HCT116 (cell line): ENCODE results near the gene RTN4IP1. TPM values are rescaled to one million over a fixed set of nuclear protein-coding genes. Genes with fewer than 3 reads are reported as not detected.

Experiments
- ATAC-seq: fragments of 200-7000 bp; cut with Tn5 transposase; 2 replicates; pipeline ENCODE4 v1.9.1; 2020; ENCODE audit warnings: mild to moderate bottlenecking, moderate library complexity
- BruUV-seq: library from RNA; stranded (reverse); fragments of 400-500 nt; replicated peaks from 2 replicates; lab custom pipeline; 2021; lab: Mats Ljungman, UMichigan
- CTCF ChIA-PET: fragments of 300-600 bp; sonication (Branson Sonifier 250); formaldehyde crosslinking; loops from one replicate; lab custom pipeline; 2021; ENCODE audit warnings: antibody characterized with exemption; lab: Charles Lee
- POLR2A ChIA-PET: fragments of 300-600, 350-600 bp; sonication (Branson Sonifier 250); formaldehyde crosslinking; loops from one replicate; lab custom pipeline; 2021; ENCODE audit warnings: antibody characterized with exemption; lab: Charles Lee
- RAD21 ChIA-PET, 2 experiments: fragments of 300-600 bp; sonication (Branson Sonifier 250); formaldehyde crosslinking; loops; one replicate each; lab custom pipeline; 2023; ENCODE audit warnings: low total read pairs in 2 of 2; ENCODE audit not compliant: uncharacterized antibody in 2 of 2, unreplicated experiment in 2 of 2, low non-redundant PET in 1 of 2; lab: Charles Lee
- DNase-seq: peaks from one replicate; pipeline ENCODE4 v3.0.0-alpha.2; 2010; ENCODE audit warnings: low read depth, low spot score
- H2AFZ ChIP-seq: fragments of 200-600 bp; shearing (Covaris generic), sonication (generic); 2 replicates; pipeline ENCODE4 v1.6.1; 2017; ENCODE audit warnings: low read depth, mixed run types, mixed read lengths, antibody characterized with exemption, low read length; ENCODE audit not compliant: poor library complexity, severe bottlenecking
- H3K27ac ChIP-seq: 2 replicates; pipeline ENCODE4 v1.5.1; 2012; ENCODE audit warnings: low read depth, low read length
- H3K27me3 ChIP-seq: fragments of 200-600 bp; sonication (generic); 2 replicates; pipeline ENCODE4 v1.6.1; 2016; ENCODE audit warnings: mixed run types, low read length, mixed read lengths; ENCODE audit not compliant: insufficient read depth
- H3K36me3 ChIP-seq, 2 experiments: fragments of 200-500 bp in 1 of 2; fragments of 200-600 bp in 1 of 2; sonication (Bioruptor generic) in 1 of 2; sonication (generic) in 1 of 2; 2 replicates each; pipeline versions ENCODE4 v1.5.1 to v1.6.1; 2014 to 2016; ENCODE audit warnings: low read length in 2 of 2, inconsistent platforms in 1 of 2, mixed read lengths in 1 of 2, mixed run types in 1 of 2; ENCODE audit not compliant: insufficient read depth in 2 of 2, control insufficient read depth in 1 of 2
- H3K4me1 ChIP-seq, 2 experiments: fragments of 200-600 bp in 1 of 2; sonication (generic) in 1 of 2; 2 replicates each; pipeline versions ENCODE4 v1.5.1 to v1.6.1; 2012 to 2017; ENCODE audit warnings: low read length in 2 of 2, inconsistent platforms in 1 of 2, mild to moderate bottlenecking in 1 of 2, mixed read lengths in 1 of 2, mixed run types in 1 of 2, moderate library complexity in 1 of 2; ENCODE audit not compliant: insufficient read depth in 2 of 2, control insufficient read depth in 1 of 2
- H3K4me2 ChIP-seq: fragments of 200-600 bp; sonication (generic); 2 replicates; pipeline ENCODE4 v1.6.1; 2017; ENCODE audit warnings: mixed run types, low read length, mixed read lengths
- H3K4me3 ChIP-seq, 2 experiments: fragments of 200-600 bp in 1 of 2; sonication (generic) in 1 of 2; replicated peaks in 1 of 2; 2 replicates each; pipeline ENCODE4 v1.5.1; 2011 to 2016; ENCODE audit warnings: low read length in 2 of 2, control low read depth in 1 of 2, low read depth in 1 of 2, mild to moderate bottlenecking in 1 of 2, mixed read lengths in 1 of 2, mixed run types in 1 of 2
- H3K79me2 ChIP-seq: fragments of 200-600 bp; sonication (generic); 2 replicates; pipeline ENCODE4 v1.6.1; 2017; ENCODE audit warnings: mild to moderate bottlenecking, mixed run types, low read length, moderate library complexity, mixed read lengths; ENCODE audit not compliant: insufficient read depth
- H3K9ac ChIP-seq: fragments of 200-600 bp; sonication (generic); 2 replicates; pipeline ENCODE4 v1.6.1; 2016; ENCODE audit warnings: low read length, mixed read lengths
- H3K9me2 ChIP-seq: fragments of 200-600 bp; sonication (generic), shearing (Covaris generic); 2 replicates; pipeline ENCODE4 v1.6.1; 2017; ENCODE audit warnings: mixed run types, mild to moderate bottlenecking, moderate library complexity; ENCODE audit not compliant: insufficient read depth
- H3K9me3 ChIP-seq, 2 experiments: fragments of 200-500 bp in 1 of 2; fragments of 200-600 bp in 1 of 2; sonication (Bioruptor generic) in 1 of 2; sonication (generic) in 1 of 2; 2 replicates each; pipeline ENCODE4 v1.6.1; 2014 to 2017; ENCODE audit warnings: low read length in 2 of 2, mixed read lengths in 2 of 2, inconsistent platforms in 1 of 2, low read depth in 1 of 2, mild to moderate bottlenecking in 1 of 2, mixed run types in 1 of 2, moderate library complexity in 1 of 2; ENCODE audit not compliant: control insufficient read depth in 1 of 2, insufficient read depth in 1 of 2
- H4K20me1 ChIP-seq: fragments of 200-600 bp; sonication (generic), shearing (Covaris generic); 2 replicates; pipeline ENCODE4 v1.6.1; 2017; ENCODE audit warnings: mixed run types, mild to moderate bottlenecking, moderate library complexity; ENCODE audit not compliant: insufficient read depth
- ATF3 ChIP-seq: IDR thresholded peaks from 2 replicates; pipeline ENCODE4 v1.6.1; 2012
- CBX3 ChIP-seq: IDR thresholded peaks from 2 replicates; pipeline ENCODE4 v1.6.1; 2012; ENCODE audit warnings: low read depth
- CEBPB ChIP-seq: IDR thresholded peaks from 2 replicates; pipeline ENCODE4 v1.6.1; 2012; ENCODE audit warnings: low read depth
- EGR1 ChIP-seq: IDR thresholded peaks from 2 replicates; pipeline ENCODE4 v1.6.1; 2012; ENCODE audit warnings: low read depth
- ELF1 ChIP-seq: IDR thresholded peaks from 2 replicates; pipeline ENCODE4 v1.6.1; 2012; ENCODE audit warnings: low read depth, borderline replicate concordance
- EZH2 ChIP-seq: fragments of 200-600 bp; sonication (generic); IDR thresholded peaks from 2 replicates; pipeline ENCODE4 v1.6.1; 2017; ENCODE audit warnings: antibody characterized with exemption, mixed run types
- EZH2phosphoT487 ChIP-seq: fragments of 200-600 bp; IDR thresholded peaks from 2 replicates; pipeline ENCODE4 v1.6.1; 2018; ENCODE audit warnings: antibody characterized with exemption, borderline replicate concordance
- JUND ChIP-seq: IDR thresholded peaks from 2 replicates; pipeline ENCODE4 v1.6.1; 2012
- MAX ChIP-seq: IDR thresholded peaks from 2 replicates; pipeline ENCODE4 v1.6.1; 2012
- POLR2A ChIP-seq: IDR thresholded peaks from 2 replicates; pipeline ENCODE4 v1.7.0; 2011; ENCODE audit warnings: borderline replicate concordance; ENCODE audit not compliant: insufficient read depth, insufficient read length; ENCODE audit errors: extremely low read depth
- POLR2AphosphoS5 ChIP-seq: IDR thresholded peaks from 2 replicates; pipeline ENCODE4 v1.6.1; 2011; ENCODE audit warnings: mild to moderate bottlenecking, low read depth, low read length, moderate library complexity
- RAD21 ChIP-seq: IDR thresholded peaks from 2 replicates; pipeline ENCODE4 v1.6.1; 2012; ENCODE audit warnings: low read depth, mild to moderate bottlenecking
- REST ChIP-seq: IDR thresholded peaks from 2 replicates; pipeline ENCODE4 v1.6.1; 2012; ENCODE audit warnings: low read depth
- SP1 ChIP-seq: IDR thresholded peaks from 2 replicates; pipeline ENCODE4 v1.6.1; 2012; ENCODE audit warnings: low read depth
- SRF ChIP-seq: IDR thresholded peaks from 2 replicates; pipeline ENCODE4 v1.6.1; 2012; ENCODE audit warnings: low read depth
- TCF7L2 ChIP-seq: IDR thresholded peaks from 2 replicates; pipeline ENCODE4 v1.7.0; 2011; ENCODE audit warnings: borderline replicate concordance, inconsistent platforms; ENCODE audit not compliant: insufficient read depth, insufficient read length; ENCODE audit errors: extremely low read depth
- YY1 ChIP-seq: IDR thresholded peaks from 2 replicates; pipeline ENCODE4 v1.6.1; 2011; ENCODE audit warnings: low read length, low read depth, moderate library complexity, mild to moderate bottlenecking; ENCODE audit not compliant: insufficient replicate concordance; ENCODE audit errors: extremely low read depth
- ZBTB33 ChIP-seq: IDR thresholded peaks from 2 replicates; pipeline ENCODE4 v1.6.1; 2011; ENCODE audit warnings: mild to moderate bottlenecking, low read length, moderate library complexity; ENCODE audit not compliant: insufficient replicate concordance; ENCODE audit errors: extremely low read depth
- ZNF274 ChIP-seq: fragments of 200-500 bp; sonication (Bioruptor generic); IDR thresholded peaks from 2 replicates; pipeline ENCODE4 v1.6.1; 2014; ENCODE audit warnings: mild to moderate bottlenecking, low read depth, low read length, inconsistent platforms
- intact Hi-C: fragments of 100-400 bp; cut with micrococcal nuclease; formaldehyde crosslinking; loops from 2 replicates; pipeline ENCODE4 v1.10.0; 2022
- total RNA-seq: library from RNA; stranded (reverse); gene quantifications from one replicate; pipeline ENCODE4 v1.2.1, GENCODE V29; 2021; ENCODE audit not compliant: unreplicated experiment

RTN4IP1 gene
- total RNA-seq, 1 experiment from 2014 or later, result 9.1 TPM

GRCh38 chr6:106642476-106642875 is 13.2 kb upstream of the RTN4IP1 start:
- no peak overlapping the region for H3K4me3 ChIP-seq
- no peak overlapping the region for H3K27ac ChIP-seq
- no peak overlapping the region for H3K4me2 ChIP-seq
- DNase-seq, result no peak
- BruUV-seq, result no TSS peak
- TF ChIP-seq EGR1 (no peak), CBX3 (no peak), ATF3 (no peak), ZBTB33 (no peak), TCF7L2 (no peak), JUND (no peak), EZH2phosphoT487 (no peak), REST (no peak), POLR2AphosphoS5 (no peak), RAD21 (no peak), ELF1 (no peak), SRF (no peak), SP1 (no peak), EZH2 (no peak), POLR2A (no peak), CEBPB (no peak), YY1 (no peak), ZNF274 (no peak), MAX (no peak)
- no peaks in the 10 kb centered on the region; a peak in 1 of 4 replicates for H3K36me3 ChIP-seq
- H3K9me3 ChIP-seq, result no peaks in the 10 kb centered on the region
- H2AFZ ChIP-seq, result no peak overlapping the region
- H3K9ac ChIP-seq, result no peak overlapping the region
- no peaks in the 10 kb centered on the region for H3K4me1 ChIP-seq
- intact Hi-C loops, result no loop called here
- CTCF ChIA-PET, result interaction anchor here (0.6 kb wide), 1 partner anchor 307 kb away, joined by 4 read pairs; no protein-coding TSS in a partner anchor
- POLR2A ChIA-PET, result no interaction called here
- RAD21 ChIA-PET, result no interaction called here
- H4K20me1 ChIP-seq, result no peaks in the 10 kb centered on the region; the same call in 1 of the 2 replicates
- no peak for ATAC-seq
- no peaks in the 10 kb centered on the region for H3K27me3 ChIP-seq
- H3K79me2 ChIP-seq, result peaks cover 35% of the 10 kb centered on the region
- no peaks in the 10 kb centered on the region for H3K9me2 ChIP-seq
